Measurements from ENCODE around the gene KLF13.

Gene KLF13

DNA sequence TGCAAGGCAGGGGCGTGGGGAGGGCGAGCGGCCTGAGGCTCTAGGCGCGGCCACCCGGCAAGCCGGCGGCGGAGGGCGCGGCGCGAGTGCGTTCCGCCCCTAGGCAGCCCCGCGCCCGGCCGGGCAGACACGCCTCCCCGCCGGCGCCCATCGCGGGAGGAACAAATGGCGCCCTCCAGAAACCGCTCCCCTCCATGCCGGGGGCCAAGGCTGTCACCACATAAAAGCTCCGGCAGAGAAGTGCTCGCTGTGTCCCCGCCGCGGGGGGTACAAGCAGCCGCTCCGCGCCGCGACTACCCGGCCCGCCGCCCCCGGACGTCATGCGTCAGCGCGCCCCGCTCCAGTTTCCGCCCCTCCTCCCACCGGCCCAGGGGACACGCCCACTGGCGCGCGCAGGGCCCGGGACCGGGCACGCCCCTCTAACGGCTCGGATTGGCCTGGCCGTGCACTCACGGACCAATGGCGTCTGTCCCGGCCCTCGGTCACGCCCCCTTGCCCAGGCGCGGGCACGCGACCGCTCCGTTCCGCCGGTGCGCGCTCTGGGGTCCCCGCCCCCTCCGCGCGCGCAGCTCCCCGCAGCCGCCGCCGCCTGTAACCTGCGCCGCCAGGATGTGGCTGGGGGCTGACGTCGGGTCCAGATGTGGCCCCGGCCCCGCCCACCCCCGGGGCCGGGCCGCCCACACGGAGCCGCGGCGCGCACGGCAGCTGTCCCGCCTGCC is at the start of gene KLF13:
TSS of gene KLF13 (plus strand) at position 680 of the 719 bp plus-strand sequence. CDS start 378 bp downstream, outside the sequence.
- H3K9me3 ChIP-seq (ENCODE audit: control insufficient read depth in 5 of 5, low read length in 5 of 5): peaks cover 0 to 2% (median 0%) of the 10 kb centered on the region in 5 donors
- H3K9ac ChIP-seq (ENCODE audit: low read length in 5 of 5): peak within 1 kb of the TSS in 4 of 5 donors; percentile 71 to 83 (median 74)
- peak within 1 kb of the TSS in 4 of 5 donors; percentile 69 to 84 (median 79) for H3K4me3 ChIP-seq (ENCODE audit: low read depth in 1 of 5, low read length in 5 of 5)
- no peaks in the 10 kb centered on the region for H3K36me3 ChIP-seq (ENCODE audit: control insufficient read depth in 5 of 5, insufficient read depth in 5 of 5, low read length in 5 of 5)
- H3K27me3 ChIP-seq (ENCODE audit: control insufficient read depth in 5 of 5, insufficient read depth in 4 of 5, low read length in 5 of 5): no peaks in the 10 kb centered on the region
- H3K4me1 ChIP-seq (ENCODE audit: control insufficient read depth in 5 of 5, insufficient read depth in 5 of 5, low read length in 5 of 5): peaks cover 10 to 52% (median 42%) of the 10 kb centered on the region in 5 donors
- H3K27ac ChIP-seq (ENCODE audit: low read depth, low read length): peak within 1 kb of the TSS; percentile 90

- Histone ChIP-seq H3K9ac (ENCODE audit: low read length in 5 of 5) (no peak overlapping the region), H3K4me1 (ENCODE audit: control insufficient read depth in 5 of 5, insufficient read depth in 5 of 5, low read length in 5 of 5) (peaks cover 0 to 32% (median 28%) of the 10 kb centered on the region in 5 donors), H3K36me3 (ENCODE audit: control insufficient read depth in 5 of 5, insufficient read depth in 5 of 5, low read length in 5 of 5) (no peaks in the 10 kb centered on the region), H3K27me3 (ENCODE audit: control insufficient read depth in 5 of 5, insufficient read depth in 4 of 5, low read length in 5 of 5) (no peaks in the 10 kb centered on the region), H3K4me3 (ENCODE audit: low read depth in 1 of 5, low read length in 5 of 5) (no peak overlapping the region), H3K9me3 (ENCODE audit: control insufficient read depth in 5 of 5, low read length in 5 of 5) (no peaks in the 10 kb centered on the region), H3K27ac (ENCODE audit: low read depth, low read length) (no peak overlapping the region)
Measured at GRCh38 chr15:31277335-31278060, 49.1 kb upstream of the KLF13 start.

DNA sequence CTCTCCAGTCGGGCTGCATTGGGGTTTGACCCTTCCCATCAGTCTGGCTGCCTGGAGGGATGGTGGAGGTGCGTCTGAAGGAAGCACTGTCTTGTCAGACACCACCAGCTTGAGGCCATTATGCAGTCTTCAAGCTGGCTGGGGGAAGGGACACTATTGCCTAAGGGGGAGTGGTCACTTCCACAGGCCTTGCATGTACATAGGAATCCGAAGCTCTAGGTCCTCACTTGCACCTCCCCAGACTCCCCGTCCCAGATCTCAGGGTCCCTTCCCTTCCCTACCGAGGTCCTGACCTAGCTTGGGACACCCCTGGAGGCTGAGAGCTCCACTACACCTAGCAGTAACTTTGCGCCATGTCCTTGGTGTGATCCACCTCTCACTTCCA is 48.6 kb upstream of the KLF13 start:
- H3K4me3 ChIP-seq (ENCODE audit: low read depth in 1 of 5, low read length in 5 of 5): no peak overlapping the region
- H3K27me3 ChIP-seq (ENCODE audit: control insufficient read depth in 5 of 5, insufficient read depth in 4 of 5, low read length in 5 of 5): no peaks in the 10 kb centered on the region
- no peaks in the 10 kb centered on the region for H3K36me3 ChIP-seq (ENCODE audit: control insufficient read depth in 5 of 5, insufficient read depth in 5 of 5, low read length in 5 of 5)
- peaks cover 0 to 32% (median 28%) of the 10 kb centered on the region in 5 donors for H3K4me1 ChIP-seq (ENCODE audit: control insufficient read depth in 5 of 5, insufficient read depth in 5 of 5, low read length in 5 of 5)
- no peak overlapping the region for H3K9ac ChIP-seq (ENCODE audit: low read length in 5 of 5)
- H3K27ac ChIP-seq (ENCODE audit: low read depth, low read length): no peak overlapping the region
- no peaks in the 10 kb centered on the region for H3K9me3 ChIP-seq (ENCODE audit: control insufficient read depth in 5 of 5, low read length in 5 of 5)

GRCh38 chr15:31278544-31279220 is 48.0 kb upstream of the KLF13 start:
- Histone ChIP-seq H3K9me3 (ENCODE audit: control insufficient read depth in 5 of 5, low read length in 5 of 5) (no peaks in the 10 kb centered on the region), H3K27me3 (ENCODE audit: control insufficient read depth in 5 of 5, insufficient read depth in 4 of 5, low read length in 5 of 5) (no peaks in the 10 kb centered on the region), H3K36me3 (ENCODE audit: control insufficient read depth in 5 of 5, insufficient read depth in 5 of 5, low read length in 5 of 5) (no peaks in the 10 kb centered on the region), H3K4me1 (ENCODE audit: control insufficient read depth in 5 of 5, insufficient read depth in 5 of 5, low read length in 5 of 5) (peaks cover 0 to 32% (median 28%) of the 10 kb centered on the region in 5 donors), H3K4me3 (ENCODE audit: low read depth in 1 of 5, low read length in 5 of 5) (no peak overlapping the region), H3K27ac (ENCODE audit: low read depth, low read length) (no peak overlapping the region), H3K9ac (ENCODE audit: low read length in 5 of 5) (no peak overlapping the region)

DNA sequence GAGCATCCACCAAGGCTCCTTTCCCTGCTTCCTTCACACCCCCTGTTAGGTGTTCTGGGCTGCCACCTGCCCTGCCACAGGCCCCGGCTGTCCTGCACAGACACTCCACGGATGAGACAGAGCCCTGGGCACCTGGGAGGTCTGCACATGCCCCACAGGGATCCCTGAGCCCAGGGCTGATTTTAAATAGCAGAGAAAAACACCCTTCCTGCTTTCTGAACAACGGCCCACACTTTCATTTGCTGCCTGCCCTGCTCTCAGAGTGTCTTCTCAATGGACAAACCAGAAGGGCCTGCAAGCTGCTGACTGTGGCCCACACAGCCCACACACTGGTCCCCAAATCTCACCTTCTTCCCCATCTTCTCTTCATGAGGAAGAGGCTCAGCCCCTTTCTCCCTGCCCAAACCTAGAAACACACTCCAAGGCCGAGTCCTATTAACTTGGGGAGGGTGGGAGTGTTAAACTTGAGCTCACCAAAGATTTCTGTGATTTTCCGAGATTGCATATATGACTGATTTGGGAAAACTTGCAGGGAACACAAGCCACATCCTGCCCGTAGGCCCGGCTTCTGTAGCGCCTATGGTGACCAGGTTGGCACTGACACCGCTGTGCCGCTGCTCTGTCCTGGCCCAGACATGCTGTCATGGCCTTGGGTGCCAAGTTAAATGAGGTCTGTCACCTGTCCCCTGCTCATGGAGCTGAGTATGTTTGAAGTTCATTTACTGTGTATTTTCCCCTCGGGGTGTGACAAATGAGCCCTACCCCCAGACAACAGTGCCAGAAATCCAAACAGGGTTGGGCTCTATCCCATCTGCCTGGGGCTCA is 47.2 kb upstream of the KLF13 start:
- Histone ChIP-seq H3K9me3 (ENCODE audit: control insufficient read depth in 5 of 5, low read length in 5 of 5) (no peaks in the 10 kb centered on the region), H3K4me1 (ENCODE audit: control insufficient read depth in 5 of 5, insufficient read depth in 5 of 5, low read length in 5 of 5) (peaks cover 0 to 32% (median 27%) of the 10 kb centered on the region in 5 donors), H3K27me3 (ENCODE audit: control insufficient read depth in 5 of 5, insufficient read depth in 4 of 5, low read length in 5 of 5) (no peaks in the 10 kb centered on the region), H3K36me3 (ENCODE audit: control insufficient read depth in 5 of 5, insufficient read depth in 5 of 5, low read length in 5 of 5) (no peaks in the 10 kb centered on the region), H3K9ac (ENCODE audit: low read length in 5 of 5) (no peak overlapping the region), H3K4me3 (ENCODE audit: low read depth in 1 of 5, low read length in 5 of 5) (no peak overlapping the region), H3K27ac (ENCODE audit: low read depth, low read length) (no peak overlapping the region)

DNA sequence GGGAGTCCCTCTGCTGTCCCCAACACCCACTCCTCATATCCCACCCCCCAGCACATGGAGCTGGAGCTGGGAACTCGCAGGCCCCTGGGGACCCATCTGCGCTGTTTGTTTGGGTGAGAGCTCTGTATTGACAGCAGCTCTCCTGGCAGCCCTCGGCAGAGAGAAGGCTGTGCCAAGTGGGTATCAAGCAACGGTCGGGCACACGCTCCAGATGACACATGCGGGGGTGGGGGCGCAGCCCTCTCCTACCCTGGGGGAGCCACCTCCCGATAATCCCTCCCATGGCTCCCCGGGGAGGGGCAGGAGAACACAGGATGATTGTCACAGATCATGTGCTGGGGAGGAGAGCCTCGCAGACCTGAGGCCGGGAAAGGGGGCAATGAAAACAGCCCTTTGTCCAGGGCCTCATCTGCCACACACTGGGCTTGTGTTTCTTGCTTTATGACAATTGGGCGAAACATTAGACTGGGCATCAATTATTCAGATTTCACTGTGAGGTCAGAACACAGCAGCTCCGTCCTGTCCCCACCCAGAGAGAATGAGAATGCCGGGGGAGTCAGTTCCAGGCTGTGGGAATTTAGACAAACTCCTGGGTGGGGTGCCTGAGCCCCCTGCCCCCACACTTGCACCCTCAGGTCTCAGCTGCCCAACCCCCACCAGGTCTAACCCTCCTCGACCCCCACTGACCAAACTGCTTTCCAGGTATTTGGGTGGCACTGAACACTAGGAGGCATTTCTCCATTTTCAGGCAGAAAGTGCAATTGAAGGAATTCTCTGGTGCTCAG is 46.4 kb upstream of the KLF13 start:
- Histone ChIP-seq H3K9ac (ENCODE audit: low read length in 5 of 5) (peak overlapping the region in 1 of 5 donors; percentile 14), H3K4me3 (ENCODE audit: low read depth in 1 of 5, low read length in 5 of 5) (no peak overlapping the region), H3K27me3 (ENCODE audit: control insufficient read depth in 5 of 5, insufficient read depth in 4 of 5, low read length in 5 of 5) (no peaks in the 10 kb centered on the region), H3K27ac (ENCODE audit: low read depth, low read length) (peak overlapping the region; percentile 18), H3K9me3 (ENCODE audit: control insufficient read depth in 5 of 5, low read length in 5 of 5) (no peaks in the 10 kb centered on the region), H3K36me3 (ENCODE audit: control insufficient read depth in 5 of 5, insufficient read depth in 5 of 5, low read length in 5 of 5) (no peaks in the 10 kb centered on the region), H3K4me1 (ENCODE audit: control insufficient read depth in 5 of 5, insufficient read depth in 5 of 5, low read length in 5 of 5) (peaks cover 0 to 32% (median 19%) of the 10 kb centered on the region in 5 donors)

DNA sequence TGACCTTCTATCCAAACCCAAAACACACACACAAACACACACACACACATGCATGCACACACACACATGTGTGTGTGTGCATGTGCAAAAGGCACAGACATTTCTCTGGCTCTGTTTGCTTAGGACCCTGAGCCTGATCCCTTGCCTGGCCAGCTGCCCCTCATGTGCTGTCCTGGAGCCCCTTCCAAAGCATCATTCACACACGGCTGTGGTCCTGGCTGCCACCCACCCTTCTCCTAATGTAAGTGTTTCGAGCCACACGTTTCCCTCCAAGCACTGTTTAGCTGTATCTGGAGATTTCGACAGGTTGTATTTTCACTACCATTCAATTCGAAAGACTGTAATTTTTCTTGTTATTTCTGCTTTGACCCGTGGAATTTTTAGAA is 45.8 kb upstream of the KLF13 start:
- H3K27ac ChIP-seq (ENCODE audit: low read depth, low read length): peak overlapping the region; percentile 18
- no peak overlapping the region for H3K4me3 ChIP-seq (ENCODE audit: low read depth in 1 of 5, low read length in 5 of 5)
- no peaks in the 10 kb centered on the region for H3K36me3 ChIP-seq (ENCODE audit: control insufficient read depth in 5 of 5, insufficient read depth in 5 of 5, low read length in 5 of 5)
- no peaks in the 10 kb centered on the region for H3K27me3 ChIP-seq (ENCODE audit: control insufficient read depth in 5 of 5, insufficient read depth in 4 of 5, low read length in 5 of 5)
- H3K9me3 ChIP-seq (ENCODE audit: control insufficient read depth in 5 of 5, low read length in 5 of 5): no peaks in the 10 kb centered on the region
- H3K9ac ChIP-seq (ENCODE audit: low read length in 5 of 5): no peak overlapping the region
- peaks cover 0 to 32% (median 17%) of the 10 kb centered on the region in 5 donors for H3K4me1 ChIP-seq (ENCODE audit: control insufficient read depth in 5 of 5, insufficient read depth in 5 of 5, low read length in 5 of 5)

DNA sequence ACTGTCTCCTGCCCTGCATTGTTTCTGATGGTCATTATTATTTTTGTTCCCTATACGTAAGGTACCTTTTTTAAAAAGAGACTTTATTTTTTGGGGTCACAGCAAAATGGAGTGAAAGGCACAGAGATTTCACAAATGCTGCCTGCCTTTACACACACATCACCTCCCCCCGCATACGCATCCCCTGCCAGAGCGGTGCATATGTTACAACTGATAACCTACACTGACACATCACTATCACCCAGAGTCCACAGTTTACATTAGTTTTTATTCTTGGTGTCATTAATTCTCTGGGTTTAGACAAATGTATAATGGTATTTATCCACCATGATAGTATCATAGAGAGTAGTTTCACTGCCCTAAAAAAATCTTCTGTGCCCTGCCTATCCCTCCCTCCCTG is 43.6 kb upstream of the KLF13 start:
- no peaks in the 10 kb centered on the region for H3K36me3 ChIP-seq (ENCODE audit: control insufficient read depth in 5 of 5, insufficient read depth in 5 of 5, low read length in 5 of 5)
- no peak overlapping the region for H3K9ac ChIP-seq (ENCODE audit: low read length in 5 of 5)
- H3K4me3 ChIP-seq (ENCODE audit: low read depth in 1 of 5, low read length in 5 of 5): no peak overlapping the region
- no peak overlapping the region for H3K27ac ChIP-seq (ENCODE audit: low read depth, low read length)
- H3K27me3 ChIP-seq (ENCODE audit: control insufficient read depth in 5 of 5, insufficient read depth in 4 of 5, low read length in 5 of 5): no peaks in the 10 kb centered on the region
- peaks cover 0 to 23% (median 17%) of the 10 kb centered on the region in 5 donors for H3K4me1 ChIP-seq (ENCODE audit: control insufficient read depth in 5 of 5, insufficient read depth in 5 of 5, low read length in 5 of 5)
- peaks cover 0 to 5% (median 0%) of the 10 kb centered on the region in 5 donors for H3K9me3 ChIP-seq (ENCODE audit: control insufficient read depth in 5 of 5, low read length in 5 of 5)

GRCh38 chr15:31285772-31286261 is 40.8 kb upstream of the KLF13 start:
- H3K9me3 ChIP-seq (ENCODE audit: control insufficient read depth in 5 of 5, low read length in 5 of 5): peaks cover 0 to 6% (median 0%) of the 10 kb centered on the region in 5 donors
- H3K27me3 ChIP-seq (ENCODE audit: control insufficient read depth in 5 of 5, insufficient read depth in 4 of 5, low read length in 5 of 5): no peaks in the 10 kb centered on the region
- H3K36me3 ChIP-seq (ENCODE audit: control insufficient read depth in 5 of 5, insufficient read depth in 5 of 5, low read length in 5 of 5): no peaks in the 10 kb centered on the region
- H3K4me1 ChIP-seq (ENCODE audit: control insufficient read depth in 5 of 5, insufficient read depth in 5 of 5, low read length in 5 of 5): peaks cover 0 to 1% (median 0%) of the 10 kb centered on the region in 5 donors
- H3K27ac ChIP-seq (ENCODE audit: low read depth, low read length): no peak overlapping the region
- no peak overlapping the region for H3K4me3 ChIP-seq (ENCODE audit: low read depth in 1 of 5, low read length in 5 of 5)
- no peak overlapping the region for H3K9ac ChIP-seq (ENCODE audit: low read length in 5 of 5)

Measured in subcutaneous abdominal adipose tissue (tissue), 5 donors.